ENCODE data around the gene GP9. TPM values are rescaled to one million over a fixed set of nuclear protein-coding genes. Genes with fewer than 3 reads are reported as not detected.

Gene GP9
- total and polyA plus RNA-seq, 4 donors, result 0.16 to 12.0 TPM; not detected in 2

- Histone ChIP-seq H3K36me3 (ENCODE audit: control insufficient read depth in 4 of 4, insufficient read depth in 3 of 4, low read depth in 1 of 4, low read length in 3 of 4) (no peaks in the 10 kb centered on the region), H3K27me3 (ENCODE audit: control insufficient read depth in 4 of 4, insufficient read depth in 4 of 4, low read length in 3 of 4) (no peaks in the 10 kb centered on the region), H3K4me1 (ENCODE audit: control insufficient read depth in 4 of 4, insufficient read depth in 4 of 4, low read length in 3 of 4) (peaks cover 0 to 7% (median 4%) of the 10 kb centered on the region in 4 donors), H3K9me3 (ENCODE audit: control insufficient read depth in 4 of 4, low read length in 3 of 4) (peaks cover 0 to 6% (median 0%) of the 10 kb centered on the region in 4 donors), H3K27ac (ENCODE audit: low read depth in 1 of 2, low read length in 2 of 2) (no peak overlapping the region), H3K4me3 (ENCODE audit: low read depth in 1 of 3, low read length in 3 of 3) (no peak overlapping the region), H3K9ac (ENCODE audit: low read depth in 1 of 2, low read length in 2 of 2) (no peak overlapping the region)
- 87% methylated on average over 12 of the region's 12 CpGs for WGBS
- peak in 1 of 2 donors; percentile 13 for TF ChIP-seq RXRA (IDR thresholded peaks at IDR 0.05)
- TF ChIP-seq EGR1 (IDR thresholded peaks at IDR 0.05; ENCODE audit: low read depth in 2 of 2), result no peak
- no peak for TF ChIP-seq TAF1 (conservative IDR thresholded peaks at IDR 0.05)
- TF ChIP-seq GABPA (IDR thresholded peaks at IDR 0.05 in 1 of 2, conservative IDR thresholded peaks at IDR 0.05 in 1 of 2), result no peak
- TF ChIP-seq, protein P1, sequence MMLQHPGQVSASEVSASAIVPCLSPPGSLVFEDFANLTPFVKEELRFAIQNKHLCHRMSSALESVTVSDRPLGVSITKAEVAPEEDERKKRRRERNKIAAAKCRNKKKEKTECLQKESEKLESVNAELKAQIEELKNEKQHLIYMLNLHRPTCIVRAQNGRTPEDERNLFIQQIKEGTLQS (IDR thresholded peaks at IDR 0.05), result no peak
- DNase-seq (ENCODE audit: low spot score), result no peak
Measured at GRCh38 chr3:129033633-129034321, 26.8 kb upstream of the GP9 start.

DNA sequence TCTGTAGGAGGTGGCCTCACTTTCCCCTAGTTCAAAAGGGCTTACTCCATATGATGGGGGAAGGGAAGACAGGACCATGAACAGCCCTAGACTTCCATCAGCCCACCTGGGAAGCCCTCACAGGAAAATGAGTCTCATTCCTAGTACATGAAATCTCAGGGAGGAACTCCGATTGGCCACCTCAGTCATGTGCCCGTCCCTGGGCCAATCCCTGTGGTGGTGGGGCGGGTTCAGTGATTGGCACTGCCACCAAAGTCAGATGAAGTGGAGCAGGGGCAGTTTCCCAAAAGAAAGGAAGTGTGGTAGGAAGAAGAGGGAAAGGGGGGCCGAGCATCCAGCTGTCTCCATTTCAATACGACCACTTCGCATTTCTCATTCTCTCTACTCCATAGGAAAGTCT is 25.9 kb upstream of the GP9 start:
- no peaks in the 10 kb centered on the region for H3K36me3 ChIP-seq (ENCODE audit: control insufficient read depth in 4 of 4, insufficient read depth in 3 of 4, low read depth in 1 of 4, low read length in 3 of 4)
- 90% methylated on average over 6 of the region's 6 CpGs for WGBS
- no peak overlapping the region for H3K4me3 ChIP-seq (ENCODE audit: low read depth in 1 of 3, low read length in 3 of 3)
- peaks cover 0 to 6% (median 0%) of the 10 kb centered on the region in 4 donors for H3K9me3 ChIP-seq (ENCODE audit: control insufficient read depth in 4 of 4, low read length in 3 of 4)
- peaks cover 0 to 7% (median 4%) of the 10 kb centered on the region in 4 donors for H3K4me1 ChIP-seq (ENCODE audit: control insufficient read depth in 4 of 4, insufficient read depth in 4 of 4, low read length in 3 of 4)
- no peak overlapping the region for H3K9ac ChIP-seq (ENCODE audit: low read depth in 1 of 2, low read length in 2 of 2)
- H3K27ac ChIP-seq (ENCODE audit: low read depth in 1 of 2, low read length in 2 of 2), result no peak overlapping the region
- DNase-seq (ENCODE audit: low spot score), result no peak
- no peaks in the 10 kb centered on the region for H3K27me3 ChIP-seq (ENCODE audit: control insufficient read depth in 4 of 4, insufficient read depth in 4 of 4, low read length in 3 of 4)
- TF ChIP-seq RXRA (IDR thresholded peaks at IDR 0.05) (no peak), HNF4A (conservative IDR thresholded peaks at IDR 0.05) (no peak), FOXA1 (IDR thresholded peaks at IDR 0.05) (no peak), JUND (IDR thresholded peaks at IDR 0.05) (no peak), FOXA2 (IDR thresholded peaks at IDR 0.05) (no peak), HNF4G (IDR thresholded peaks at IDR 0.05) (no peak), EGR1 (IDR thresholded peaks at IDR 0.05; ENCODE audit: low read depth in 2 of 2) (no peak), NR2F2 (IDR thresholded peaks at IDR 0.05) (no peak), RAD21 (IDR thresholded peaks at IDR 0.05) (no peak), TAF1 (conservative IDR thresholded peaks at IDR 0.05) (no peak), SP1 (IDR thresholded peaks at IDR 0.05) (no peak), GABPA (IDR thresholded peaks at IDR 0.05 in 1 of 2, conservative IDR thresholded peaks at IDR 0.05 in 1 of 2) (no peak), MAX (IDR thresholded peaks at IDR 0.05) (no peak), YY1 (IDR thresholded peaks at IDR 0.05) (no peak)
- TF ChIP-seq, protein P1 (IDR thresholded peaks at IDR 0.05), result no peak
- TF ChIP-seq, protein P2, sequence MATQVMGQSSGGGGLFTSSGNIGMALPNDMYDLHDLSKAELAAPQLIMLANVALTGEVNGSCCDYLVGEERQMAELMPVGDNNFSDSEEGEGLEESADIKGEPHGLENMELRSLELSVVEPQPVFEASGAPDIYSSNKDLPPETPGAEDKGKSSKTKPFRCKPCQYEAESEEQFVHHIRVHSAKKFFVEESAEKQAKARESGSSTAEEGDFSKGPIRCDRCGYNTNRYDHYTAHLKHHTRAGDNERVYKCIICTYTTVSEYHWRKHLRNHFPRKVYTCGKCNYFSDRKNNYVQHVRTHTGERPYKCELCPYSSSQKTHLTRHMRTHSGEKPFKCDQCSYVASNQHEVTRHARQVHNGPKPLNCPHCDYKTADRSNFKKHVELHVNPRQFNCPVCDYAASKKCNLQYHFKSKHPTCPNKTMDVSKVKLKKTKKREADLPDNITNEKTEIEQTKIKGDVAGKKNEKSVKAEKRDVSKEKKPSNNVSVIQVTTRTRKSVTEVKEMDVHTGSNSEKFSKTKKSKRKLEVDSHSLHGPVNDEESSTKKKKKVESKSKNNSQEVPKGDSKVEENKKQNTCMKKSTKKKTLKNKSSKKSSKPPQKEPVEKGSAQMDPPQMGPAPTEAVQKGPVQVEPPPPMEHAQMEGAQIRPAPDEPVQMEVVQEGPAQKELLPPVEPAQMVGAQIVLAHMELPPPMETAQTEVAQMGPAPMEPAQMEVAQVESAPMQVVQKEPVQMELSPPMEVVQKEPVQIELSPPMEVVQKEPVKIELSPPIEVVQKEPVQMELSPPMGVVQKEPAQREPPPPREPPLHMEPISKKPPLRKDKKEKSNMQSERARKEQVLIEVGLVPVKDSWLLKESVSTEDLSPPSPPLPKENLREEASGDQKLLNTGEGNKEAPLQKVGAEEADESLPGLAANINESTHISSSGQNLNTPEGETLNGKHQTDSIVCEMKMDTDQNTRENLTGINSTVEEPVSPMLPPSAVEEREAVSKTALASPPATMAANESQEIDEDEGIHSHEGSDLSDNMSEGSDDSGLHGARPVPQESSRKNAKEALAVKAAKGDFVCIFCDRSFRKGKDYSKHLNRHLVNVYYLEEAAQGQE (IDR thresholded peaks at IDR 0.05), result no peak
- TF ChIP-seq, protein P3, sequence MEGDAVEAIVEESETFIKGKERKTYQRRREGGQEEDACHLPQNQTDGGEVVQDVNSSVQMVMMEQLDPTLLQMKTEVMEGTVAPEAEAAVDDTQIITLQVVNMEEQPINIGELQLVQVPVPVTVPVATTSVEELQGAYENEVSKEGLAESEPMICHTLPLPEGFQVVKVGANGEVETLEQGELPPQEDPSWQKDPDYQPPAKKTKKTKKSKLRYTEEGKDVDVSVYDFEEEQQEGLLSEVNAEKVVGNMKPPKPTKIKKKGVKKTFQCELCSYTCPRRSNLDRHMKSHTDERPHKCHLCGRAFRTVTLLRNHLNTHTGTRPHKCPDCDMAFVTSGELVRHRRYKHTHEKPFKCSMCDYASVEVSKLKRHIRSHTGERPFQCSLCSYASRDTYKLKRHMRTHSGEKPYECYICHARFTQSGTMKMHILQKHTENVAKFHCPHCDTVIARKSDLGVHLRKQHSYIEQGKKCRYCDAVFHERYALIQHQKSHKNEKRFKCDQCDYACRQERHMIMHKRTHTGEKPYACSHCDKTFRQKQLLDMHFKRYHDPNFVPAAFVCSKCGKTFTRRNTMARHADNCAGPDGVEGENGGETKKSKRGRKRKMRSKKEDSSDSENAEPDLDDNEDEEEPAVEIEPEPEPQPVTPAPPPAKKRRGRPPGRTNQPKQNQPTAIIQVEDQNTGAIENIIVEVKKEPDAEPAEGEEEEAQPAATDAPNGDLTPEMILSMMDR (IDR thresholded peaks at IDR 0.05; ENCODE audit: low read depth, low read length, missing input control), result no peak
- TF ChIP-seq, protein P4, sequence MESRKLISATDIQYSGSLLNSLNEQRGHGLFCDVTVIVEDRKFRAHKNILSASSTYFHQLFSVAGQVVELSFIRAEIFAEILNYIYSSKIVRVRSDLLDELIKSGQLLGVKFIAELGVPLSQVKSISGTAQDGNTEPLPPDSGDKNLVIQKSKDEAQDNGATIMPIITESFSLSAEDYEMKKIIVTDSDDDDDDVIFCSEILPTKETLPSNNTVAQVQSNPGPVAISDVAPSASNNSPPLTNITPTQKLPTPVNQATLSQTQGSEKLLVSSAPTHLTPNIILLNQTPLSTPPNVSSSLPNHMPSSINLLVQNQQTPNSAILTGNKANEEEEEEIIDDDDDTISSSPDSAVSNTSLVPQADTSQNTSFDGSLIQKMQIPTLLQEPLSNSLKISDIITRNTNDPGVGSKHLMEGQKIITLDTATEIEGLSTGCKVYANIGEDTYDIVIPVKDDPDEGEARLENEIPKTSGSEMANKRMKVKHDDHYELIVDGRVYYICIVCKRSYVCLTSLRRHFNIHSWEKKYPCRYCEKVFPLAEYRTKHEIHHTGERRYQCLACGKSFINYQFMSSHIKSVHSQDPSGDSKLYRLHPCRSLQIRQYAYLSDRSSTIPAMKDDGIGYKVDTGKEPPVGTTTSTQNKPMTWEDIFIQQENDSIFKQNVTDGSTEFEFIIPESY (IDR thresholded peaks at IDR 0.05), result no peak

All from liver (tissue), 9 donors.